GM12801 (cell line): ENCODE measurements around the gene WNK4.

ENCODE experiments used
- CTCF ChIP-seq: IDR thresholded peaks from one replicate; pipeline ENCODE4 v1.5.1; 2011; ENCODE audit warnings: control low read depth; ENCODE audit not compliant: insufficient read length; ENCODE audit errors: extremely low read depth

WNK4 gene

GRCh38 chr17:42784409-42784808 lies 4.0 kb downstream of the WNK4 start:
- no peak for TF ChIP-seq CTCF

- TF ChIP-seq CTCF: no peak
Measured at GRCh38 chr17:42784811-42785592, 4.6 kb downstream of the WNK4 start.

GRCh38 chr17:42787266-42787665 lies 6.9 kb downstream of the WNK4 start:
- no peak for TF ChIP-seq CTCF

- TF ChIP-seq CTCF: no peak
Measured at GRCh38 chr17:42791948-42792347, 11.5 kb downstream of the WNK4 start.

- no peak for TF ChIP-seq CTCF
Measured at GRCh38 chr17:42792545-42792944, 12.1 kb downstream of the WNK4 start.

- TF ChIP-seq CTCF: no peak
Measured at GRCh38 chr17:42795061-42795460, 14.7 kb downstream of the WNK4 start.

- no peak for TF ChIP-seq CTCF
Measured at GRCh38 chr17:42795465-42795864, 15.1 kb downstream of the WNK4 start.
